Esophagus (tissue), 2 donors: Measurements from ENCODE around the gene MUCL3. TPM values are rescaled to one million over a fixed set of nuclear protein-coding genes. Genes with fewer than 3 reads are reported as not detected.
A peak's percentile ranks its signal among the peaks of the same experiment; 100 is the strongest.
"Not testable (repeated sequence)": the region's sequence is repeated elsewhere in the genome, so short reads cannot be mapped to it uniquely, and the experiment has no call there.

Experiments used
- H3K27ac ChIP-seq, 2 donors: one replicate each; pipeline ENCODE4 v1.5.1; 2013; ENCODE audit warnings: low read depth in 2 of 2, mild to moderate bottlenecking in 2 of 2, inconsistent platforms in 1 of 2, low read length in 1 of 2, moderate library complexity in 1 of 2
- H3K27me3 ChIP-seq, 2 donors: one replicate each; pipeline ENCODE4 v1.6.1; 2013; ENCODE audit warnings: low read length in 2 of 2, control low read depth in 1 of 2, mild to moderate bottlenecking in 1 of 2; ENCODE audit not compliant: insufficient read depth in 2 of 2, control insufficient read depth in 1 of 2
- H3K36me3 ChIP-seq, 2 donors: one replicate each; pipeline ENCODE4 v1.6.1; 2013; ENCODE audit warnings: low read length in 1 of 2; ENCODE audit not compliant: control insufficient read depth in 2 of 2, insufficient read depth in 2 of 2
- H3K4me1 ChIP-seq, 2 donors: one replicate each; pipeline ENCODE4 v1.6.1; 2013; ENCODE audit warnings: low read length in 1 of 2; ENCODE audit not compliant: control insufficient read depth in 2 of 2, insufficient read depth in 2 of 2
- H3K4me3 ChIP-seq, 2 donors: one replicate each; pipeline ENCODE4 v1.5.1; 2013; ENCODE audit warnings: low read length in 2 of 2, mild to moderate bottlenecking in 2 of 2, low read depth in 1 of 2, moderate library complexity in 1 of 2
- H3K9me3 ChIP-seq, 2 donors: one replicate each; pipeline ENCODE4 v1.6.1; 2013; ENCODE audit warnings: mild to moderate bottlenecking in 2 of 2, low read depth in 1 of 2, low read length in 1 of 2, moderate library complexity in 1 of 2; ENCODE audit not compliant: control insufficient read depth in 2 of 2, insufficient read depth in 1 of 2
- WGBS, 2 donors: extraction: QIAGEN DNeasy Blood & Tissue Kit; methylation state at CpG; one replicate each; pipeline ENCODE4 v1.1.7; 2013; 5-methylcytosine and 5-hydroxymethylcytosine counted together
- polyA plus RNA-seq, 2 donors: library from polyadenylated mRNA; stranded (reverse); fragments of 200-250 nt; gene quantifications; one replicate each; pipeline ENCODE4 v1.2.3, GENCODE V29; 2013
- donor health status: healthy with polysubstance abuse.
- donor health status: Bipolar disorder and iron deficiency.

Gene MUCL3
- polyA plus RNA-seq, 2 donors = 5.2 to 17.8 TPM

DNA sequence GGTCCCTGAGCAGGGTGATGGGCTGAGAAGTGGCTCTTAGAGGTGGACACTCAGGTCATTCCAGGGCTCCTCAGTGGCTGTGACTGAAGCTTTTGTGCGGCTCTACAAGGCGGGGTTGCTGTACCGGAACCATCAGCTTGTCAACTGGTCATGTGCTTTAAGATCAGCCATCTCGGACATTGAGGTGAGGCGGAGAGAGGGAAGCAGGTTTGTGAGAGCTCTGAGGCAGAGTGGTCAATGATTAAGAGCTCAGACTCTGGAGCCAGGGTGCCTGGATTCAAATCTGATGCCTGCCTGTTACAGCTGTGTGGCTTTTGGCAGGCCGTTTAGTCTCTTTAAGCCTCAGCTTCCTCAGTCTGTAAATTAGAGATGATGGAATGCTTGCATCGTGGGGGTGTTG lies 23.7 kb upstream of the MUCL3 start:
- peak overlapping the region in 1 of 2 donors; percentile 16 for H3K4me3 ChIP-seq
- peaks cover 0 to 2% of the 10 kb centered on the region in 2 donors for H3K4me1 ChIP-seq
- no peaks in the 10 kb centered on the region for H3K9me3 ChIP-seq
- H3K27ac ChIP-seq = peak overlapping the region; percentile 15 to 61
- H3K36me3 ChIP-seq = peaks cover 7 to 30% of the 10 kb centered on the region in 2 donors
- H3K27me3 ChIP-seq = no peaks in the 10 kb centered on the region
- WGBS, 2 donors = 83 to 86% methylated on average over 7 of the region's 7 CpGs

DNA sequence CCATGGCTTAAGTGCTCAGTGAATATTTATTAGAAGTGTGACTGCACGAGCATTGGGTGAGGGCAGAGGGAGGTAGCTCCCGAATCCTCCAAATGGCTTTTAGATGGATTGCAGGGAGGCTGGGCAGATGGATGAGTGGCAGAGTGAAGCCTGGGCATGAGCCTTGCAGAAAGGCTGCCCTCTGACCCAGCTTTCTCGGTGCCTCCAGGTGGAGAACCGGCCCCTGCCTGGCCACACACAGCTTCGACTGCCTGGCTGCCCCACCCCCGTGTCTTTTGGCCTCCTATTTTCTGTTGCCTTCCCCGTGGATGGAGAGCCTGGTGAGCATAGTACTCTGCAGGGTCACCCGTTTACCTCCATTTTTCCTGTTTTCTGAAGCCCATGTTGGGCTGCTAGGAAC lies 23.3 kb upstream of the MUCL3 start:
- H3K27me3 ChIP-seq = no peaks in the 10 kb centered on the region
- H3K36me3 ChIP-seq = peaks cover 10 to 35% of the 10 kb centered on the region in 2 donors
- peak overlapping the region; percentile 15 to 20 for H3K27ac ChIP-seq
- H3K9me3 ChIP-seq = no peaks in the 10 kb centered on the region
- WGBS, 2 donors = 83 to 90% methylated on average over 8 of the region's 8 CpGs
- H3K4me3 ChIP-seq = peak overlapping the region in 1 of 2 donors; percentile 16
- peaks cover 0 to 2% of the 10 kb centered on the region in 2 donors for H3K4me1 ChIP-seq

- H3K4me1 ChIP-seq = peaks cover 0 to 2% of the 10 kb centered on the region in 2 donors
- H3K36me3 ChIP-seq = peaks cover 16 to 46% of the 10 kb centered on the region in 2 donors
- no peak overlapping the region for H3K27ac ChIP-seq
- no peaks in the 10 kb centered on the region for H3K9me3 ChIP-seq
- H3K4me3 ChIP-seq = no peak overlapping the region
- whole genome bisulfite sequencing, 2 donors = 91 to 92% methylated on average over 8 of the region's 8 CpGs
- no peaks in the 10 kb centered on the region for H3K27me3 ChIP-seq
Observed at GRCh38 chr6:30918670-30919069, 22.1 kb upstream of the MUCL3 start.

DNA sequence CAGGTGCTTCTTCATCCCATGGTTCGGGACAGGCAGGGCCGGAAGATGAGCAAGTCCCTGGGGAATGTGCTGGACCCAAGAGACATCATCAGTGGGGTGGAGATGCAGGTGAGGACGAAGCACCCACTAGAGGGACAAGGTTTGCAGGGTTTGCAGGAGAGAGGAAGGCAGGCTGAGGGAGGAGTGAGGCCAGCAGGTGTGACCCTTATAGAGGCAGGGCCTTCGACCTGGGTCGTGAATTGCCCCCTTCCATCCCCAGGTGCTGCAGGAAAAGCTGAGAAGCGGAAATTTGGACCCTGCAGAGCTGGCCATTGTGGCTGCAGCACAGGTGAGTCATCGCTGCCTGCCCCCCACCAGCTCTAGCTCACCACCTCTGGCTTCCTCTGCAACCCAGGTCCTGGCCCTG lies 18.3 kb upstream of the MUCL3 start:
- Histone ChIP-seq H3K27ac (no peak overlapping the region), H3K9me3 (no peaks in the 10 kb centered on the region), H3K4me3 (no peak overlapping the region), H3K27me3 (no peaks in the 10 kb centered on the region), H3K36me3 (peaks cover 16 to 64% of the 10 kb centered on the region in 2 donors), H3K4me1 (no peaks in the 10 kb centered on the region)
- 83 to 84% methylated on average over 7 of the region's 7 CpGs for WGBS, 2 donors

DNA sequence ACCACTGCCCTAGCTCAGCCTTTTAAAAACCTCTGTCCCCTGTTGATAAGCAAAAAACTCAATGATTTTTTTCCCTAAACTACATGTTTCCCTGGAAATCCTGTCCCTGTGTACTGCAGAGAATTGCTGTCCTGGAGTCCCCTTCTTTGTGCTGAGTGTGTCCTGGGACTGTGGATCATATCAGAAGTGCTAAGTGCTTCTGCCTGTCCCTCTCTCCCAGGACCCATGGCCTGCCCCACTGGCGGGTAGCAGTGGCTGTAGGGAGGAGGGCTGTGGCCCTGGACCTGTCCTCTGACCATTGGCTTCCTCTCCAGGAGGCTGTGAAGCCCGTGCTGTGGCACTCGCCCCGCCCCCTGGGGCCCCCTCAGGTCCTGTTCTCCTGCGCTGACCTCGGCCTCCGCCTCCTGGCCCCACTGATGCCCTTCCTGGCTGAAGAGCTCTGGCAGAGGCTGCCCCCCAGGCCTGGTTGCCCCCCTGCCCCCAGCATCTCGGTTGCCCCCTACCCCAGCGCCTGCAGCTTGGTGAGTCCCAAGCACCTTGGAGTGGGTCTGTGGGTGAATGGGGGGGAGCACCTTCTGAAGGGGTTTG lies 16.6 kb upstream of the MUCL3 start:
- H3K4me1 ChIP-seq, H3K9me3 ChIP-seq, H3K4me3 ChIP-seq, H3K27ac ChIP-seq, H3K27me3 ChIP-seq: not testable (repeated sequence)
- WGBS, 2 donors = 89% methylated on average over 9 of the region's 9 CpGs
- H3K36me3 ChIP-seq = peaks cover 16 to 61% of the 10 kb centered on the region in 2 donors

DNA sequence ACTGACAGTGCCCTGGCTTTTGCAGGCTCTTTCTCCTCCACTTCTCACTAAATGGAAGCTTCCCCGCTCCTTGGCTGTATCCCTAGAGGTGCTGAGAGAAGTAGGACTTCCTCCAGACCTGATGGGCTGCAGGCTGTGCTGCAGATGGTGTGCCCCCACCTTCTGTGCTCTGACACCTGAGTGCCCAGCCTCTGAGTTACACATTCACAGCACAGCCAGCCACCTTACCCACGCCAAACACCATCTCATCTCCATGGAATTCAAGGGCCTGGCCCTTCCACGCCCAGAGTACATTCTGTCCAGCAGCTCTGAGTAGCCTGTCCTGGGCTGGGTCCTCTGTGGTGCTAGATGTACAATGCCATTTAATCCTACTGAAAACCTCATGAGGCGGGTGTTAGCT lies 14.1 kb upstream of the MUCL3 start:
- no peak overlapping the region for H3K4me3 ChIP-seq
- WGBS, 2 donors = 73 to 79% methylated on average over 4 of the region's 4 CpGs
- no peaks in the 10 kb centered on the region for H3K4me1 ChIP-seq
- H3K27ac ChIP-seq = peak overlapping the region; percentile 76
- H3K36me3 ChIP-seq = peaks cover 11 to 40% of the 10 kb centered on the region in 2 donors
- no peaks in the 10 kb centered on the region for H3K27me3 ChIP-seq
- H3K9me3 ChIP-seq = no peaks in the 10 kb centered on the region

DNA sequence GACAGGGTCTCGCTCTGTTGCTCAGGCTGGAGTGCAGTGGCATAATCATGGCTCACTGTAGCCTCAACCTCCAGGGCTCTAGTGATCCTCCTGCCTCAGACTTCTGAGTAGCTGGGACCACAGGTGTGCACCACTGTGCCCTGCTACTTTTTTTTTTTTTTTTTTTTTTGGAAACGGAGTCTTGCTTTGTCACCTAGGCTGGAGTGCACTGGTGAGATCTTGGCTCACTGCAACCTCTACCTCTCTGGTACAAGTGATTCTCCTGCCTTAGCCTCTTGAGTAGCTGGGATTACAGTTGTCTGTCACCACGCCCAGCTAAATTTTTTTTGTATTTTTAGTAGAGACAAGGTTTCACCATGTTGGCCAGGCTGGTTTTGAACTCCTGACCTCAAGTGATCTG lies 13.7 kb upstream of the MUCL3 start:
- H3K27ac ChIP-seq = peak overlapping the region; percentile 73 to 74
- H3K4me1 ChIP-seq, H3K9me3 ChIP-seq, H3K4me3 ChIP-seq, H3K27me3 ChIP-seq: not testable (repeated sequence)
- H3K36me3 ChIP-seq = peaks cover 9 to 36% of the 10 kb centered on the region in 2 donors
- 85 to 94% methylated on average over 3 of the region's 3 CpGs for WGBS, 2 donors

GRCh38 chr6:30928677-30929076 lies 12.1 kb upstream of the MUCL3 start:
- Histone ChIP-seq H3K4me1 (peaks cover 2 to 6% of the 10 kb centered on the region in 2 donors), H3K9me3 (no peaks in the 10 kb centered on the region), H3K27me3 (no peaks in the 10 kb centered on the region), H3K4me3 (no peak overlapping the region), H3K36me3 (peaks cover 0 to 20% of the 10 kb centered on the region in 2 donors), H3K27ac (no peak overlapping the region)
- whole genome bisulfite sequencing, 2 donors = 91 to 98% methylated on average over 3 of the region's 3 CpGs

DNA sequence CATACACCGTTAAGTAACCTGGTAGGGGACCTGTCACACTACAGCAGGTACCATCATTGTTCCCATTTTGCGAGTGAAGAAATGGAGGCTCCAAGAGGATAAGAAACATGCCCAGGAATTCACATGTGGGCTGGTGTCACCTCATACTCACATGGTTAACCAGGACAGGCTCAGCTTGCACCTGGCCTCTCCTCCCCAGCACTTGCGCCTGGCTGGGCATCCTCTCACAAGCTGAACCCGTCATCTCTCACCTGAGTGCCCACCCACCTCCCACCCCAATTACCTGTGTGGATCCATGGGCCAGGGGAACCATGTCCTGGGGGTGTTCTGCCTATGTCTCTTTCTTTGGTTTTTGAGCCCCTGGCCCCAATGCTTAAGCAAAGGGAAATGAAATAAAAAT lies 10.3 kb upstream of the MUCL3 start:
- Histone ChIP-seq H3K9me3 (no peaks in the 10 kb centered on the region), H3K4me1 (peaks cover 2 to 6% of the 10 kb centered on the region in 2 donors), H3K27me3 (no peaks in the 10 kb centered on the region), H3K36me3 (peaks cover 0 to 7% of the 10 kb centered on the region in 2 donors), H3K4me3 (no peak overlapping the region), H3K27ac (peak overlapping the region; percentile 44 to 63)
- 90 to 94% methylated on average over 4 of the region's 4 CpGs for WGBS, 2 donors

- no peaks in the 10 kb centered on the region for H3K27me3 ChIP-seq
- peak overlapping the region; percentile 65 to 91 for H3K27ac ChIP-seq
- H3K4me3 ChIP-seq = peak overlapping the region; percentile 26 to 47
- peaks cover 0 to under 1% of the 10 kb centered on the region in 2 donors for H3K36me3 ChIP-seq
- H3K4me1 ChIP-seq = peaks cover 2 to 6% of the 10 kb centered on the region in 2 donors
- no peaks in the 10 kb centered on the region for H3K9me3 ChIP-seq
- WGBS, 2 donors = 67 to 73% methylated on average over 8 of the region's 8 CpGs
Observed at GRCh38 chr6:30931272-30931671, 9.5 kb upstream of the MUCL3 start.
